ENCODE measurements around the gene ELF1. TPM values are rescaled to one million over a fixed set of nuclear protein-coding genes. Genes with fewer than 3 reads are reported as not detected.

Gene ELF1
- total and polyA plus RNA-seq, 2 of the 8 experiments (the other 6 are each of a cell fraction or from before 2014, with no cell fraction given): 5.6 to 18.2 TPM

GRCh38 chr13:40986101-40986856 lies 32.8 kb downstream of the ELF1 start:
- H2BK12ac ChIP-seq (ENCODE audit: low read depth, low read length): no peak overlapping the region
- H4K8ac ChIP-seq (ENCODE audit: extremely low read depth, insufficient read depth, low read length): no peak overlapping the region
- no peak overlapping the region for H2AFZ ChIP-seq (ENCODE audit: low read length)
- no peak for FAIRE-seq
- ChIA-PET POLR2A (ENCODE audit: partially characterized antibody) (interaction anchor here (1.2 kb wide), 1 partner anchor 54 kb away, joined by 3 read pairs; no protein-coding TSS in a partner anchor), CTCF (ENCODE audit: partially characterized antibody) (interaction anchor here (0.8 to 1.3 kb wide), 2 partner anchors 10 to 14 kb away, joined by 3 read pairs; no protein-coding TSS in a partner anchor)
- no peak overlapping the region for H3K56ac ChIP-seq (replicated peaks; ENCODE audit: insufficient read length, low read depth, low read length)
- no peak overlapping the region for H3K4ac ChIP-seq (replicated peaks; ENCODE audit: insufficient read length, low read depth, low read length)
- no peak overlapping the region for H4K91ac ChIP-seq (replicated peaks; ENCODE audit: insufficient read length, low read length)
- DNase-seq (ENCODE audit: low read depth in 1 of 2, low spot score in 2 of 2): no peak
- no peaks in the 10 kb centered on the region for H3K79me1 ChIP-seq (ENCODE audit: low read depth, low read length)
- H3K79me2 ChIP-seq (ENCODE audit: control insufficient read depth in 1 of 2, insufficient read depth in 2 of 2, low read length in 2 of 2): no peaks in the 10 kb centered on the region
- no peaks in the 10 kb centered on the region for H3K23me2 ChIP-seq (ENCODE audit: low read depth, low read length)
- WGBS, 2 experiments (ENCODE audit: extremely low coverage in 1 of 2, insufficient coverage in 1 of 2, insufficient read length in 1 of 2, insufficient replicate concordance in 2 of 2, low coverage in 1 of 2, low lambda C conversion rate in 2 of 2, missing lambda C conversion rate in 1 of 2): 90% methylated on average over 5 of the region's 5 CpGs; no CpG with 5 or more reads in 1 of the 2 experiments
- no peak overlapping the region for H4K5ac ChIP-seq (ENCODE audit: insufficient read length, low read depth, low read length)
- H4K20me1 ChIP-seq (replicated peaks in 1 of 2; ENCODE audit: control insufficient read depth in 1 of 2, insufficient read depth in 2 of 2, low read length in 2 of 2): no peaks in the 10 kb centered on the region
- no peaks in the 10 kb centered on the region for H3K27me3 ChIP-seq (replicated peaks in 1 of 4; ENCODE audit: control insufficient read depth in 3 of 4, extremely low read depth in 1 of 4, insufficient read depth in 3 of 4, low read length in 3 of 4)
- no peak overlapping the region for H3K23ac ChIP-seq (ENCODE audit: insufficient read length)
- no peak overlapping the region for H3K14ac ChIP-seq (ENCODE audit: insufficient read length)
- no peak overlapping the region for H2BK20ac ChIP-seq (ENCODE audit: low read length)
- H3K9me3 ChIP-seq (ENCODE audit: insufficient read depth in 2 of 2, low read depth in 1 of 2, low read length in 1 of 2): no peaks in the 10 kb centered on the region
- no peak overlapping the region for H2BK5ac ChIP-seq (ENCODE audit: low read depth, low read length)
- H2AK5ac ChIP-seq (ENCODE audit: low read depth, low read length): no peak overlapping the region
- H2BK120ac ChIP-seq (replicated peaks; ENCODE audit: low read depth, low read length): no peak overlapping the region
- no peaks in the 10 kb centered on the region for H3K4me1 ChIP-seq (replicated peaks in 1 of 4; ENCODE audit: control insufficient read depth in 3 of 4, insufficient read depth in 4 of 4, low read length in 3 of 4)
- H3K4me2 ChIP-seq (ENCODE audit: insufficient read depth in 1 of 2, low read depth in 2 of 2, low read length in 2 of 2): no peak overlapping the region
- no peak overlapping the region for H3K18ac ChIP-seq (ENCODE audit: extremely low read depth, low read length)
- H3K4me3 ChIP-seq (ENCODE audit: extremely low read depth in 1 of 4, insufficient read depth in 2 of 4, low read depth in 3 of 4, low read length in 4 of 4): no peak overlapping the region
- no peak overlapping the region for H2BK15ac ChIP-seq (ENCODE audit: low read length)
- no peaks in the 10 kb centered on the region for H3K36me3 ChIP-seq (ENCODE audit: control insufficient read depth in 2 of 4, insufficient read depth in 4 of 4, low read length in 3 of 4)
- no peak overlapping the region for H3K9ac ChIP-seq (replicated peaks in 1 of 4; ENCODE audit: extremely low read depth in 1 of 4, low read depth in 3 of 4, low read length in 3 of 4)
- H3K27ac ChIP-seq (ENCODE audit: low read depth, low read length): no peak overlapping the region
- TF ChIP-seq RXRA (IDR thresholded peaks at IDR 0.05; ENCODE audit: insufficient read depth, low read depth, low read length): no peak
- TF ChIP-seq CTBP2 (IDR thresholded peaks at IDR 0.05; ENCODE audit: borderline replicate concordance, insufficient read depth, insufficient read length, low read length): no peak
- TF ChIP-seq TAF7 (optimal IDR thresholded peaks at IDR 0.05; ENCODE audit: borderline replicate concordance, low read depth, low read length): no peak
- TF ChIP-seq JUND (IDR thresholded peaks at IDR 0.05; ENCODE audit: low read length): no peak
- TF ChIP-seq HDAC2 (IDR thresholded peaks at IDR 0.05; ENCODE audit: borderline replicate concordance in 1 of 2, low read depth in 2 of 2, low read length in 2 of 2): no peak
- no peak for TF ChIP-seq FOSL1 (IDR thresholded peaks at IDR 0.05; ENCODE audit: insufficient read depth, low read depth, low read length)
- no peak for TF ChIP-seq TCF12 (IDR thresholded peaks at IDR 0.05; ENCODE audit: low read depth, low read length)
- no peak for TF ChIP-seq SP4 (IDR thresholded peaks at IDR 0.05; ENCODE audit: low read length)
- TF ChIP-seq MAFK (IDR thresholded peaks at IDR 0.05; ENCODE audit: low read depth, low read length): no peak
- TF ChIP-seq SP1 (IDR thresholded peaks at IDR 0.05; ENCODE audit: low read depth, low read length): no peak
